DND-41 (cell line): ENCODE results near the gene NGB.

ENCODE experiments used
- CTCF ChIP-seq: IDR thresholded peaks from 2 replicates; pipeline ENCODE4 v1.5.1; 2012; ENCODE audit warnings: borderline replicate concordance, low read length, moderate library complexity, mild to moderate bottlenecking; ENCODE audit not compliant: poor library complexity, severe bottlenecking; ENCODE audit errors: extremely low read depth
- EZH2 ChIP-seq: IDR thresholded peaks from 3 replicates; pipeline ENCODE4 v1.6.1; 2012; ENCODE audit warnings: borderline replicate concordance, low read depth, mild to moderate bottlenecking, moderate library complexity, low read length, inconsistent platforms; ENCODE audit not compliant: severe bottlenecking

GRCh38 chr14:77221241-77221871 lies 49.6 kb downstream of the NGB start:
- TF ChIP-seq CTCF (no peak), EZH2 (no peak)
